Measurements from ENCODE around the gene GAS2L3.

- TF ChIP-seq CTCF (conservative IDR thresholded peaks at IDR 0.05 in 1 of 2, IDR thresholded peaks at IDR 0.05 in 1 of 2; ENCODE audit: extremely low read depth in 1 of 2, insufficient read depth in 1 of 2, low read depth in 1 of 2, low read length in 2 of 2) (no peak), EZH2 (IDR thresholded peaks at IDR 0.05; ENCODE audit: borderline replicate concordance, low read length) (no peak)
These were observed 79.0 kb downstream of the GAS2L3 start for GRCh38 chr12:100652488-100652887.

Data from mammary epithelial cell (primary cell).